Endothelial cell of umbilical vein (primary cell): Measurements from ENCODE around the gene TEKT1. TPM values are rescaled to one million over a fixed set of nuclear protein-coding genes. Genes with fewer than 3 reads are reported as not detected.

Experiments used
- BruUV-seq: library from RNA; stranded (reverse); fragments of 400-500 nt; replicated peaks from 2 replicates; lab custom pipeline; 2021; lab: Mats Ljungman, UMichigan
- CTCF ChIA-PET: fragments of 300-600, 350-600 bp; sonication (Branson Sonifier 250); formaldehyde crosslinking; loops from one replicate; lab custom pipeline; 2021; ENCODE audit warnings: antibody characterized with exemption, inconsistent platforms; lab: Charles Lee
- POLR2A ChIA-PET: fragments of 300-600, 350-600 bp; sonication (Branson Sonifier 250); formaldehyde crosslinking; loops from one replicate; lab custom pipeline; 2021; ENCODE audit warnings: antibody characterized with exemption, inconsistent platforms; lab: Charles Lee
- DNase-seq: peaks from one replicate; pipeline ENCODE4 v3.0.0-alpha.2; 2011; ENCODE audit warnings: low read depth, low spot score
- FAIRE-seq: peaks from 2 replicates; lab custom pipeline; 2011; peaks lifted over from hg19 to GRCh38; lab: Jason Lieb, UNC
- H2AFZ ChIP-seq: 2 replicates; pipeline ENCODE4 v1.6.0; 2012; ENCODE audit warnings: low read depth, low read length, control low read depth, inconsistent platforms
- H3K27ac ChIP-seq: 2 replicates; pipeline ENCODE4 v1.5.1; 2011; ENCODE audit warnings: low read depth, mild to moderate bottlenecking, control low read depth, low read length, moderate library complexity; ENCODE audit not compliant: insufficient read depth
- H3K27me3 ChIP-seq, 2 experiments: 2 replicates each; pipeline versions ENCODE4 v1.6.0 to v1.6.1; 2011; ENCODE audit warnings: low read length in 2 of 2, mixed read lengths in 1 of 2; ENCODE audit not compliant: control insufficient read depth in 2 of 2, insufficient read depth in 2 of 2
- H3K36me3 ChIP-seq, 2 experiments: 2 replicates in 1 of 2; 3 replicates in 1 of 2; pipeline ENCODE4 v1.5.1; 2011; ENCODE audit warnings: low read length in 2 of 2, mild to moderate bottlenecking in 1 of 2, moderate library complexity in 1 of 2; ENCODE audit not compliant: control insufficient read depth in 2 of 2, insufficient read depth in 2 of 2; ENCODE audit errors: extremely low read depth in 1 of 2
- H3K4me1 ChIP-seq: 3 replicates; pipeline ENCODE4 v1.5.1; 2011; ENCODE audit warnings: mild to moderate bottlenecking, low read length; ENCODE audit not compliant: control insufficient read depth, insufficient read depth; ENCODE audit errors: extremely low read depth
- H3K4me2 ChIP-seq: 2 replicates; pipeline ENCODE4 v1.6.1; 2011; ENCODE audit warnings: low read length, control low read depth, mixed read lengths; ENCODE audit not compliant: insufficient read depth
- H3K4me3 ChIP-seq, 3 experiments: fragments of 200-600 bp in 1 of 3; sonication (generic), shearing (Covaris generic) in 1 of 3; replicated peaks in 1 of 3; 2 replicates each; pipeline ENCODE4 v1.5.1; 2011 to 2016; ENCODE audit warnings: control low read depth in 3 of 3, low read length in 3 of 3, mild to moderate bottlenecking in 2 of 3, inconsistent platforms in 1 of 3, low read depth in 1 of 3, moderate library complexity in 1 of 3; ENCODE audit not compliant: insufficient read depth in 1 of 3
- H3K79me2 ChIP-seq: 2 replicates; pipeline ENCODE4 v1.6.0; 2012; ENCODE audit warnings: low read length, inconsistent platforms; ENCODE audit not compliant: control insufficient read depth, insufficient read depth
- H3K9ac ChIP-seq: replicated peaks from 2 replicates; pipeline ENCODE3; 2011; ENCODE audit warnings: low read length, control low read depth; ENCODE audit not compliant: insufficient read depth; ENCODE audit errors: extremely low read depth
- H3K9me1 ChIP-seq: replicated peaks from 3 replicates; pipeline ENCODE4 v1.6.0; 2011; ENCODE audit warnings: mild to moderate bottlenecking, low read length; ENCODE audit not compliant: control insufficient read depth, insufficient read depth; ENCODE audit errors: extremely low read depth
- H3K9me3 ChIP-seq: replicated peaks from 2 replicates; pipeline ENCODE4 v1.5.1; 2012; ENCODE audit warnings: low read length, inconsistent platforms; ENCODE audit not compliant: control insufficient read depth, insufficient read depth
- H4K20me1 ChIP-seq: replicated peaks from 2 replicates; pipeline ENCODE3; 2011; ENCODE audit warnings: mild to moderate bottlenecking, low read length; ENCODE audit not compliant: control insufficient read depth, insufficient read depth; ENCODE audit errors: extremely low read depth
- MYC ChIP-seq: IDR thresholded peaks from one replicate; pipeline ENCODE4 v1.6.1; 2011; ENCODE audit warnings: mild to moderate bottlenecking, low read depth, low read length
- POLR2A ChIP-seq: IDR thresholded peaks from 2 replicates; pipeline ENCODE4 v1.6.1; 2012; ENCODE audit warnings: low read depth, mild to moderate bottlenecking, control low read depth, low read length
- POLR2AphosphoS5 ChIP-seq: IDR thresholded peaks from 2 replicates; pipeline ENCODE4 v1.6.1; 2012; ENCODE audit warnings: low read depth, mild to moderate bottlenecking, control low read depth, low read length, moderate library complexity; ENCODE audit not compliant: insufficient read depth
- dilution Hi-C: fragments of 300-500 bp; cut with MboI; formaldehyde crosslinking; loops from one replicate; pipeline ENCODE4 v1.15.0; 2019; ENCODE audit warnings: low sequenced_read_pairs; ENCODE audit not compliant: extremely low pct_ligation_motif_present
- intact Hi-C: fragments of 100-400 bp; cut with micrococcal nuclease; formaldehyde crosslinking; loops from one replicate; pipeline ENCODE4 v1.10.0; 2022
- polyA plus RNA-seq, 4 experiments: library from polyadenylated mRNA; depleted of rRNA in 3 of 4; stranded (reverse) in 3 of 4; unstranded in 1 of 4; fragments of >200 nt; gene quantifications; 2 replicates each; pipeline versions ENCODE4 v1.2.1 to v1.2.3, GENCODE V29; 2011 to 2012; ENCODE audit warnings: missing spikeins in 1 of 4
- total RNA-seq: library from RNA; stranded (reverse); gene quantifications from 2 replicates; pipeline ENCODE4 v1.2.3, GENCODE V29; 2021
- TF ChIP-seq, protein P1 (sequence below), 2 donors: IDR thresholded peaks; 1 replicate in 1 of 2; 2 replicates in 1 of 2; pipeline ENCODE4 v1.5.1; 2011; ENCODE audit warnings: low read length in 2 of 2, mild to moderate bottlenecking in 2 of 2, moderate library complexity in 2 of 2, control low read depth in 1 of 2, inconsistent platforms in 1 of 2, low read depth in 1 of 2; ENCODE audit not compliant: insufficient read depth in 1 of 2; ENCODE audit errors: extremely low read depth in 1 of 2
- TF ChIP-seq, protein P2 (sequence below): IDR thresholded peaks from 2 replicates; pipeline ENCODE4 v1.6.1; 2011; ENCODE audit not compliant: insufficient read depth, insufficient read length

TEKT1 gene
- total and polyA plus RNA-seq, 2 donors (not counting 3 experiments of a cell fraction or from before 2014, with no cell fraction given) = not detected

DNA sequence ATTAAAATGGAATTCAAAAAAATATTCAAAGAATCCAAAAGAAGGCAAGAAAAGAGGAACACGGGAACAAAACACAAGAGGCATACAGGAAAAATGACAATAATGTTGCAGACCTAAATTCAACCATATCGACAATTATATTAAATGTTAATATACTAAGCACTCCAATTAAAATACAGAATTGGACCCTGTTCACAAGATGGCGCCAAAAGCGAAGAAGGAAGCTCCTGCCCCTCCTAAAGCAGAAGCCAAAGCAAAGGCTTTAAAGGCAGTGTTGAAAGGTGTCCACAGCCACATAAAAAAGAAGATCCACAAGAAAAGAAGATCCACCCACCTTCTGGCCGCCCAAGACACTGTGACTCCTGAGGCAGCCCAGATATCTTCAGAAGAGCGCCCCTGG lies 82.0 kb downstream of the TEKT1 start:
- Histone ChIP-seq H3K27me3 (peaks cover 0 to 3% of the 10 kb centered on the region in 2 experiments), H3K36me3 (no peaks in the 10 kb centered on the region), H2AFZ (no peak overlapping the region), H3K4me1 (peaks cover 27% of the 10 kb centered on the region), H3K4me3 (no peak overlapping the region), H3K79me2 (no peaks in the 10 kb centered on the region), H3K9me3 (no peaks in the 10 kb centered on the region), H3K9ac (no peak overlapping the region), H3K4me2 (no peak overlapping the region), H4K20me1 (no peaks in the 10 kb centered on the region), H3K27ac (no peak overlapping the region), H3K9me1 (no peaks in the 10 kb centered on the region)
- ChIA-PET CTCF (interaction anchor here (0.7 to 5.8 kb wide), 17 partner anchors 8 to 255 kb away, joined by 3 to 81 read pairs (median 4); partner anchors contain the start of gene SLC13A5), POLR2A (interaction anchor here (0.6 kb wide), 1 partner anchor 38 kb away, joined by 4 read pairs; no protein-coding TSS in a partner anchor)
- dilution Hi-C loops (no loop called here), intact Hi-C loops (loop anchor here (1.0 to 5.0 kb wide), 2 partner anchors 51 to 672 kb away; no protein-coding TSS in a partner anchor)
- TF ChIP-seq POLR2A = no peak
- TF ChIP-seq, protein P1, sequence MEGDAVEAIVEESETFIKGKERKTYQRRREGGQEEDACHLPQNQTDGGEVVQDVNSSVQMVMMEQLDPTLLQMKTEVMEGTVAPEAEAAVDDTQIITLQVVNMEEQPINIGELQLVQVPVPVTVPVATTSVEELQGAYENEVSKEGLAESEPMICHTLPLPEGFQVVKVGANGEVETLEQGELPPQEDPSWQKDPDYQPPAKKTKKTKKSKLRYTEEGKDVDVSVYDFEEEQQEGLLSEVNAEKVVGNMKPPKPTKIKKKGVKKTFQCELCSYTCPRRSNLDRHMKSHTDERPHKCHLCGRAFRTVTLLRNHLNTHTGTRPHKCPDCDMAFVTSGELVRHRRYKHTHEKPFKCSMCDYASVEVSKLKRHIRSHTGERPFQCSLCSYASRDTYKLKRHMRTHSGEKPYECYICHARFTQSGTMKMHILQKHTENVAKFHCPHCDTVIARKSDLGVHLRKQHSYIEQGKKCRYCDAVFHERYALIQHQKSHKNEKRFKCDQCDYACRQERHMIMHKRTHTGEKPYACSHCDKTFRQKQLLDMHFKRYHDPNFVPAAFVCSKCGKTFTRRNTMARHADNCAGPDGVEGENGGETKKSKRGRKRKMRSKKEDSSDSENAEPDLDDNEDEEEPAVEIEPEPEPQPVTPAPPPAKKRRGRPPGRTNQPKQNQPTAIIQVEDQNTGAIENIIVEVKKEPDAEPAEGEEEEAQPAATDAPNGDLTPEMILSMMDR (IDR thresholded peaks at IDR 0.05; ENCODE audit: extremely low read depth in 1 of 2, insufficient read depth in 1 of 2, low read depth in 1 of 2, low read length in 2 of 2) = peak; percentile 8 to 16
- no peak for TF ChIP-seq POLR2AphosphoS5
- no TSS peak for BruUV-seq
- DNase-seq = peak; percentile 44
- FAIRE-seq = no peak

- POLR2A ChIA-PET = no interaction called here
- no peak overlapping the region for H3K9ac ChIP-seq
- no peaks in the 10 kb centered on the region for H4K20me1 ChIP-seq
- no peak overlapping the region for H3K4me2 ChIP-seq
- H3K27me3 ChIP-seq = peaks cover 3 to 5% of the 10 kb centered on the region in 2 experiments
- H3K27ac ChIP-seq = no peak overlapping the region
- TF ChIP-seq MYC = no peak
- no peak for TF ChIP-seq POLR2AphosphoS5
- TF ChIP-seq, protein P2, sequence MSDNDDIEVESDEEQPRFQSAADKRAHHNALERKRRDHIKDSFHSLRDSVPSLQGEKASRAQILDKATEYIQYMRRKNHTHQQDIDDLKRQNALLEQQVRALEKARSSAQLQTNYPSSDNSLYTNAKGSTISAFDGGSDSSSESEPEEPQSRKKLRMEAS = no peak
- TF ChIP-seq POLR2A = no peak
- TF ChIP-seq, protein P1 (IDR thresholded peaks at IDR 0.05; ENCODE audit: extremely low read depth in 1 of 2, insufficient read depth in 1 of 2, low read depth in 1 of 2, low read length in 2 of 2) = no peak
- no peaks in the 10 kb centered on the region for H3K9me1 ChIP-seq
- H3K4me1 ChIP-seq = peaks cover 23% of the 10 kb centered on the region
- intact Hi-C loops = loop anchor here (1.0 to 5.0 kb wide), 2 partner anchors 52 to 671 kb away; no protein-coding TSS in a partner anchor
- no peak overlapping the region for H2AFZ ChIP-seq
- no peaks in the 10 kb centered on the region for H3K9me3 ChIP-seq
- H3K36me3 ChIP-seq = no peaks in the 10 kb centered on the region
- DNase-seq (no peak), FAIRE-seq (no peak)
- CTCF ChIA-PET = interaction anchor here (0.9 to 5.8 kb wide), 4 partner anchors 12 to 145 kb away, joined by 3 to 81 read pairs (median 10); partner anchors contain the start of gene SLC13A5
- BruUV-seq = no TSS peak
- dilution Hi-C loops = no loop called here
- no peaks in the 10 kb centered on the region for H3K79me2 ChIP-seq
- no peak overlapping the region for H3K4me3 ChIP-seq
Measured at GRCh38 chr17:6748617-6749016, 82.9 kb downstream of the TEKT1 start.
